Esophagus muscularis mucosa (tissue), 4 donors: ENCODE data around the gene SLC39A3. TPM values are rescaled to one million over a fixed set of nuclear protein-coding genes. Genes with fewer than 3 reads are reported as not detected.
A peak's percentile ranks its signal among the peaks of the same experiment; 100 is the strongest.

Experiments used
- DNase-seq: peaks from one replicate; pipeline ENCODE4 v3.0.0-alpha.2; 2017; ENCODE audit errors: extremely low spot score
- H3K27ac ChIP-seq, 4 donors: fragments of 200-600 bp; sonication (generic); replicated peaks in 1 of 4; 1 replicate in 3 of 4; 2 replicates in 1 of 4; pipeline ENCODE4 v1.5.1; 2016 to 2019; ENCODE audit warnings: mild to moderate bottlenecking in 1 of 4
- H3K27me3 ChIP-seq, 4 donors: fragments of 200-600 bp; sonication (generic); one replicate each; pipeline versions ENCODE4 v1.5.1 to v1.6.0; 2016 to 2019
- H3K36me3 ChIP-seq, 4 donors: fragments of 200-600 bp; sonication (generic); one replicate each; pipeline ENCODE4 v1.5.1; 2016 to 2019
- H3K4me1 ChIP-seq, 4 donors: fragments of 200-600 bp; sonication (generic); one replicate each; pipeline ENCODE4 v1.5.1; 2016 to 2019
- H3K4me3 ChIP-seq, 4 donors: fragments of 200-600 bp; sonication (generic); 1 replicate in 2 of 4; 2 replicates in 2 of 4; pipeline ENCODE4 v1.5.1; 2016 to 2019; ENCODE audit warnings: mild to moderate bottlenecking in 4 of 4, moderate library complexity in 1 of 4
- H3K9me3 ChIP-seq, 4 donors: fragments of 200-600 bp; sonication (generic); 1 replicate in 3 of 4; 2 replicates in 1 of 4; pipeline ENCODE4 v1.5.1; 2016 to 2019
- EP300 ChIP-seq: sonication (generic); formaldehyde crosslinking; IDR thresholded peaks from one replicate; pipeline ENCODE4 v1.6.1; 2017; ENCODE audit warnings: antibody characterized with exemption
- POLR2A ChIP-seq: fragments of 450-650 bp; IDR thresholded peaks from one replicate; pipeline ENCODE4 v1.6.1; 2017; ENCODE audit warnings: antibody characterized with exemption, moderate library complexity, mild to moderate bottlenecking, low read depth
- POLR2AphosphoS5 ChIP-seq, 2 donors: sonication (generic); formaldehyde crosslinking; IDR thresholded peaks; one replicate each; pipeline ENCODE4 v1.6.1; 2017; ENCODE audit warnings: antibody characterized with exemption in 2 of 2
- WGBS: methylation state at CpG from one replicate; pipeline ENCODE4 v1.1.5; 2018; 5-methylcytosine and 5-hydroxymethylcytosine counted together
- intact Hi-C: fragments of 100-400 bp; cut with DNase I; formaldehyde crosslinking; loops from one replicate; pipeline ENCODE4 v1.15.1; 2023
- total RNA-seq, 4 donors: library from RNA; depleted of rRNA; stranded (reverse); fragments of >200 nt; gene quantifications; one replicate each; pipeline versions ENCODE4 v1.1.0 to v1.2.1, GENCODE V29; 2016
- TF ChIP-seq, protein P1 (sequence below), 3 experiments: fragments of 200-600 bp in 2 of 3; fragments of 450-650 bp in 1 of 3; sonication (generic) in 2 of 3; IDR thresholded peaks; one replicate each; pipeline ENCODE4 v1.5.1; 2017 to 2019; ENCODE audit warnings: antibody characterized with exemption in 3 of 3, mild to moderate bottlenecking in 2 of 3, moderate library complexity in 1 of 3

Gene SLC39A3
- total RNA-seq, 4 donors from 2014 or later: 31.6 to 36.9 (median 33.8) TPM

DNA sequence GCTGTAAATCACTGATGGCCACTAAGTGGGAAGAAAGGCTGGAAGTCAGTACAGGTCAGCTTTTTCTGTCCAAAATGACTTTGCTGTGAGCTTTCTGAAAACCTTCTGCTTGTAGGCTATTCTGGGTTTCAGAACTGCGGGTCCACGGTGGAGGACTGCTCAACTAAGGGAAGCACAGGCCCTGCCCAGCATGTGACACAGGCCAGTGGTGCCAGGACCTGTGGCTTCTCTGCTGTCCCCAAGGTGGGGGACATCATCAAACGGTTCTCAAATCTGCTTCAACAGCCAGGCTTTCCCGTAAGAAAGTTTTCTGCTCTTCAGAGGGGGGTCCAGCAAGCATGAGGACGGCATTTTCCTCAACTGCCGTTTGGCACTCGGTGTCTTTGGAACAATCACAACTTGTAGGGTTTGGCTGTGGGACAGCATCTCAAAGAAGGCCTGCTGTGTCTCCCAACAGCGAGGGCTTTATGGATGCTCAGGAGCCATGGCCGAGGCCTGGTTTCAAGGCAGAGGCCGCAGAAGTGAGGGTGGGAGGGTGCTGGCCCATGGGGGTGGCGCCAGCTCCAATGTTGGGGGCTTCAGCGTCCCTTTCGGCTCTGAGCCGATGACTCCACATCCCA, 39.4 kb upstream of the SLC39A3 start:
- intact Hi-C loops: no loop called here
- H3K9me3 ChIP-seq: no peaks in the 10 kb centered on the region
- TF ChIP-seq POLR2AphosphoS5 (IDR thresholded peaks at IDR 0.05) (no peak), EP300 (no peak), POLR2A (no peak)
- TF ChIP-seq, protein P1, sequence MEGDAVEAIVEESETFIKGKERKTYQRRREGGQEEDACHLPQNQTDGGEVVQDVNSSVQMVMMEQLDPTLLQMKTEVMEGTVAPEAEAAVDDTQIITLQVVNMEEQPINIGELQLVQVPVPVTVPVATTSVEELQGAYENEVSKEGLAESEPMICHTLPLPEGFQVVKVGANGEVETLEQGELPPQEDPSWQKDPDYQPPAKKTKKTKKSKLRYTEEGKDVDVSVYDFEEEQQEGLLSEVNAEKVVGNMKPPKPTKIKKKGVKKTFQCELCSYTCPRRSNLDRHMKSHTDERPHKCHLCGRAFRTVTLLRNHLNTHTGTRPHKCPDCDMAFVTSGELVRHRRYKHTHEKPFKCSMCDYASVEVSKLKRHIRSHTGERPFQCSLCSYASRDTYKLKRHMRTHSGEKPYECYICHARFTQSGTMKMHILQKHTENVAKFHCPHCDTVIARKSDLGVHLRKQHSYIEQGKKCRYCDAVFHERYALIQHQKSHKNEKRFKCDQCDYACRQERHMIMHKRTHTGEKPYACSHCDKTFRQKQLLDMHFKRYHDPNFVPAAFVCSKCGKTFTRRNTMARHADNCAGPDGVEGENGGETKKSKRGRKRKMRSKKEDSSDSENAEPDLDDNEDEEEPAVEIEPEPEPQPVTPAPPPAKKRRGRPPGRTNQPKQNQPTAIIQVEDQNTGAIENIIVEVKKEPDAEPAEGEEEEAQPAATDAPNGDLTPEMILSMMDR (IDR thresholded peaks at IDR 0.05): no peak
- H3K27ac ChIP-seq: peak overlapping the region in 1 of 4 donors; percentile 40
- H3K27me3 ChIP-seq: no peaks in the 10 kb centered on the region
- DNase-seq: no peak
- peaks cover 0 to 16% (median 0%) of the 10 kb centered on the region in 4 donors for H3K36me3 ChIP-seq
- H3K4me3 ChIP-seq: no peak overlapping the region
- 67% methylated on average over 14 of the region's 14 CpGs for WGBS
- peaks cover 66 to 85% (median 76%) of the 10 kb centered on the region in 4 donors for H3K4me1 ChIP-seq

DNA sequence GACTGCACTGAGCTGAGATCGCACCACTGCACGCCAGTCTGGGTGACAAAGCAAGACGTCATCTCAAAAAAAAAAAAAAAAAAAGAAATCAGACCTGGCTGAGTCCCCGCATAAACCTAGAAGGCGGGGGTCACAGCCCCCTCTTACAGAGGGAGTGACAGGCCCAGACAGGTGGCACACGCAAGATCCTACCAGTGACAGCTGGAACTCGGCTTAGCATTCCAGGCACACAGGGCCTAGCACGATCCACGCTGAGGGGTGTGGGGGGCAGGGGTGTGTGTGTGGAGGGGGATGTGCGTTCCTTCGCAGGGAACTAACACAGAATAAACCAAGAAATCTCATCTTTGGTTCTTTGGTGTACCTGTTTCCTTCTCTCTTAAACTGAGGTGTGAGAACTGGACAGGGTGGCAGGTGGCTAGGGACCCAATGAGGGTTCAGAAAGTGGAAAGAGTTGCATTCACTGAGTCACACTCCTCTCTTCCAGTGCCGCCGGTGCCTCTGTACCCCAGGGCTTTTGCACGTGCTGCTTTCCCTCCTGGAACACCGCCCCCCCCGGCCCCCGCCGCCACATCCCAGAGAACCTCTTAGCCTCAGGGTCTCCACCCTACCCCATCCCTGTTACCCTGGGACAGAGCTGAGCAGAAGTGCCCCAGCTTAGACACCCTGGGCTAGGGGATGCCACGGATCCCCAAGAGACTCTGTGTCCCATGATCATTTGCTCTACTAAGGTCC, 38.3 kb upstream of the SLC39A3 start:
- 89% methylated on average over 13 of the region's 19 CpGs for WGBS
- intact Hi-C loops: no loop called here
- H3K4me3 ChIP-seq: no peak overlapping the region
- H3K27me3 ChIP-seq: no peaks in the 10 kb centered on the region
- peaks cover 0 to 16% (median 0%) of the 10 kb centered on the region in 4 donors for H3K36me3 ChIP-seq
- peaks cover 58 to 77% (median 70%) of the 10 kb centered on the region in 4 donors for H3K4me1 ChIP-seq
- DNase-seq: no peak
- no peaks in the 10 kb centered on the region for H3K9me3 ChIP-seq
- H3K27ac ChIP-seq: no peak overlapping the region
- TF ChIP-seq, protein P1 (IDR thresholded peaks at IDR 0.05): no peak
- no peak for TF ChIP-seq POLR2A
- no peak for TF ChIP-seq EP300
- no peak for TF ChIP-seq POLR2AphosphoS5 (IDR thresholded peaks at IDR 0.05)

DNA sequence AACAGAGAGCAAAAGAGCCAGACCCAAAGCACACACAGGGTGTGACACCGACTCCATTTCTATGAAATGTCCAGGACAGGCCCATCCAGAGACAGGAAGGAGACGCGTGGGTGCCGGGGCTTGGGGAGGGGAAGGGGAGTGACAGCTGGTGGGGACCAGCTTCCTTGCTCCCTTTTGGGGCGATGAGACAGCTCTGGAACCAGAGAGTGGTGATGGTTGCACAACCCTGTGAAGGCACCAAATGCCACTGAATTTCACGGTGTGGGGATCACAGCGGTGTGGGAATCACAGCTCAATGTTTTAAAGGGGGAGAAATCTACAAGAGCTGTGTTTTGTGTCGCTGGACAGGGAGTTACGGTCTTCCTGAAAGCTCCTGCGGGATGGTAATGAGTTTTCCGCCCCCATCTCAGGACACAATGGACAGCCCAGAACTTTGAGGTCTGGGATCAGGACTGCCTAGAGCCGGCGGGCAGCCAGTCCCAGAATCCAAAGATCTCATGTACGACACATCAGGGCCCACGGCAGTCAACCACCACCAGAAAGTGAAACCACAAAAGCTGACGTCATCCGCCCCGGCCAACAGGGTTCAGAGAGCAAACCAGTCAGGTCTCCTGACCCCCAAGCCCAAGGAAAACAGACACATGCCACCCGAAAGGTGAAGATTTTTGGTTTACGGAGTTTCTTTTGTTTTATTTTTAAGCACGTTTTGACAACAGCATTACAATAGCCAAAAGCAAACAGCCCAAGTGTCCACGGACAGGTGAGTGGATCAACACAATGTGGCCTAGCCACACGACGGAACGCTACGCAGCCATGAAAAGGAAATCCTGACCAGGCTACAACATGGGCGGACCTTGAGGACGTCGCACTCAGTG, 36.0 kb upstream of the SLC39A3 start:
- Histone ChIP-seq H3K27ac (peak overlapping the region; percentile 42 to 59 (median 48)), H3K4me1 (peaks cover 58 to 77% (median 69%) of the 10 kb centered on the region in 4 donors), H3K4me3 (peak overlapping the region; percentile 6 to 30 (median 22)), H3K36me3 (peaks cover 0 to 16% (median 0%) of the 10 kb centered on the region in 4 donors), H3K27me3 (no peaks in the 10 kb centered on the region), H3K9me3 (no peaks in the 10 kb centered on the region)
- DNase-seq: no peak
- TF ChIP-seq, protein P1 (IDR thresholded peaks at IDR 0.05): no peak
- TF ChIP-seq POLR2A (no peak), EP300 (no peak), POLR2AphosphoS5 (IDR thresholded peaks at IDR 0.05) (no peak)
- WGBS: 76% methylated on average over 26 of the region's 29 CpGs
- intact Hi-C loops: no loop called here

DNA sequence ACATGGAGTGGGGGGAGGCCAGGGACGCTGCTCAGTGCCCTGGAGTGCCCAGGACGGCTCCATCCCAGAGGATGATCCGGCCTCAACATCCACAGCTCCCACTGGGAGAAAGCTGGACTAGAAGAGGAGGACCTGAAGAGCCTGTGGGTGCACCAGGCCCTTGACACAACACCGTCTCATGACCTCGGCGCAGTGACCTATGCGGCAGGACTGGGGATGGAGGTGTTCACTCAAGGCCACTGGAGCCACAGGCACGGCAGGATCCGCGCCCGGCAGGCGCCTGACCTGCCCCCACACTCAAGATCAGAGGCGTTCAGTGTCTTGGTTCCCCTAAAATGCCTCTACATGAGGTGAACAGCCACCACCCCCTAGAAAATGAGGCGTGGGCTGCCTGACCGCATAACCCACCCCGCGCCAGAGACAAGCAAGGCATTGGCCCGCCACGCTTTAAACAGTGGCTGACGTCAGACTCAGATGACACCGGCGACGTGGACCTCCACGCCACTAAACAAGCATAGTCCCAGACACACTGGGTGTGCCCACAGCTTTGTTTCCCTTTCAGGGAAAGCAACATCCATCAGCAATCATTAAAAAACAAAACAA, 35.2 kb upstream of the SLC39A3 start:
- intact Hi-C loops: no loop called here
- peaks cover 58 to 77% (median 69%) of the 10 kb centered on the region in 4 donors for H3K4me1 ChIP-seq
- H3K36me3 ChIP-seq: peaks cover 0 to 16% (median 0%) of the 10 kb centered on the region in 4 donors
- no peaks in the 10 kb centered on the region for H3K9me3 ChIP-seq
- TF ChIP-seq POLR2A (no peak), EP300 (no peak)
- WGBS: 81% methylated on average over 23 of the region's 24 CpGs
- peak overlapping the region in 3 of 4 donors; percentile 6 to 25 (median 20) for H3K4me3 ChIP-seq
- DNase-seq: no peak
- H3K27me3 ChIP-seq: no peaks in the 10 kb centered on the region
- peak overlapping the region; percentile 42 to 59 (median 48) for H3K27ac ChIP-seq
